HL-60 (cell line): Measurements from ENCODE around the gene PINK1.
"Not testable (repeated sequence)": the region's sequence is repeated elsewhere in the genome, so short reads cannot be mapped to it uniquely, and the experiment has no call there.

Experiments used
- DNase-seq, 2 experiments: peaks; one replicate each; pipeline ENCODE4 v3.0.0-alpha.2; 2010 to 2020; ENCODE audit warnings: low read depth in 1 of 2, low spot score in 1 of 2
- H3K27ac ChIP-seq: fragments of 250-450 bp; sonication (Bioruptor Pico); replicated peaks from 2 replicates; pipeline ENCODE4 v1.5.1; 2020; ENCODE audit warnings: mild to moderate bottlenecking, moderate library complexity
- H3K27me3 ChIP-seq: fragments of 250-450 bp; sonication (Bioruptor Pico); 2 replicates; pipeline ENCODE4 v1.5.1; 2021; ENCODE audit warnings: mild to moderate bottlenecking, moderate library complexity; ENCODE audit not compliant: insufficient read depth, poor library complexity, severe bottlenecking
- H3K4me3 ChIP-seq: replicated peaks from 2 replicates; pipeline ENCODE4 v1.5.1; 2011; ENCODE audit warnings: mild to moderate bottlenecking, control low read depth, low read length; ENCODE audit not compliant: insufficient read depth
- CTCF ChIP-seq: IDR thresholded peaks from one replicate; pipeline ENCODE4 v1.5.1; 2011; ENCODE audit warnings: low read length, control low read depth, inconsistent platforms; ENCODE audit not compliant: insufficient read depth
- GABPA ChIP-seq: IDR thresholded peaks from 2 replicates; pipeline ENCODE4 v1.6.1; 2012; ENCODE audit warnings: low read depth
- POLR2AphosphoS5 ChIP-seq: IDR thresholded peaks from 2 replicates; pipeline ENCODE4 v1.6.1; 2012; ENCODE audit warnings: low read depth
- REST ChIP-seq: IDR thresholded peaks from 2 replicates; pipeline ENCODE4 v1.6.1; 2012; ENCODE audit warnings: low read depth; ENCODE audit not compliant: insufficient replicate concordance
- SPI1 ChIP-seq: IDR thresholded peaks from 2 replicates; pipeline ENCODE4 v1.6.1; 2012; ENCODE audit warnings: low read depth, mild to moderate bottlenecking, borderline replicate concordance

Gene PINK1

GRCh38 chr1:20672265-20672632 lies 39.0 kb downstream of the PINK1 start:
- H3K4me3 ChIP-seq, result no peak overlapping the region

GRCh38 chr1:20673626-20674025 lies 40.4 kb downstream of the PINK1 start:
- H3K27me3 ChIP-seq, H3K4me3 ChIP-seq, DNase-seq, H3K27ac ChIP-seq: not testable (repeated sequence)

More at GRCh38 chr1:20672265-20672632, 39.0 kb downstream of the PINK1 start:
- Histone ChIP-seq H3K27me3 (no peaks in the 10 kb centered on the region), H3K27ac (no peak overlapping the region)
- no peak for DNase-seq
- no peak for TF ChIP-seq SPI1
- TF ChIP-seq CTCF, result no peak
- no peak for TF ChIP-seq GABPA
- TF ChIP-seq REST, result no peak
- TF ChIP-seq POLR2AphosphoS5, result no peak

- peak in 1 of 2 experiments; percentile 39 for DNase-seq
- TF ChIP-seq GABPA (no peak), SPI1 (no peak), REST (no peak), POLR2AphosphoS5 (no peak), CTCF (no peak)
- Histone ChIP-seq H3K27me3 (no peaks in the 10 kb centered on the region), H3K27ac (no peak overlapping the region), H3K4me3 (peak overlapping the region; percentile 8)
Observed at GRCh38 chr1:20678599-20678998, 45.3 kb downstream of the PINK1 start.

GRCh38 chr1:20680269-20680668 lies 47.0 kb downstream of the PINK1 start:
- Histone ChIP-seq H3K27ac (no peak overlapping the region), H3K27me3 (no peaks in the 10 kb centered on the region), H3K4me3 (no peak overlapping the region)
- TF ChIP-seq CTCF, result no peak
- no peak for TF ChIP-seq GABPA
- no peak for TF ChIP-seq REST
- no peak for TF ChIP-seq POLR2AphosphoS5
- no peak for TF ChIP-seq SPI1
- DNase-seq, result no peak
